Activated CD8-positive, alpha-beta memory T cell treated with anti-CD3 and anti-CD28 coated beads, Interleukin-2, amount 50 U/mL, for 1 hour (primary cell): ENCODE results near the gene METAP1.
A peak's percentile ranks its signal among the peaks of the same experiment; 100 is the strongest.
"Not testable (repeated sequence)": the region's sequence is repeated elsewhere in the genome, so short reads cannot be mapped to it uniquely, and the experiment has no call there.

ENCODE experiments used
- DNase-seq: peaks from one replicate; pipeline ENCODE4 v3.0.0-alpha.2; 2020; ENCODE audit errors: extremely low read depth

Gene METAP1

GRCh38 chr4:99058228-99058627 lies 62.7 kb downstream of the METAP1 start:
- DNase-seq = no peak

- no peak for DNase-seq
Measured at GRCh38 chr4:99059550-99059949, 64.0 kb downstream of the METAP1 start.

- no peak for DNase-seq
Measured at GRCh38 chr4:99061048-99061700, 65.7 kb downstream of the METAP1 start.

GRCh38 chr4:99062120-99062519 lies 66.6 kb downstream of the METAP1 start:
- no peak for DNase-seq

GRCh38 chr4:99065521-99065920 lies 70.0 kb downstream of the METAP1 start:
- not testable (repeated sequence) for DNase-seq

- no peak for DNase-seq
Measured at GRCh38 chr4:99067617-99068016, 72.1 kb downstream of the METAP1 start.

GRCh38 chr4:99071159-99071558 lies 75.6 kb downstream of the METAP1 start:
- no peak for DNase-seq

GRCh38 chr4:99074816-99075215 lies 79.3 kb downstream of the METAP1 start:
- DNase-seq = no peak

GRCh38 chr4:99076292-99076976 lies 80.9 kb downstream of the METAP1 start:
- no peak for DNase-seq

- no peak for DNase-seq
Measured at GRCh38 chr4:99077177-99077576, 81.7 kb downstream of the METAP1 start.

- DNase-seq = no peak
Measured at GRCh38 chr4:99078336-99078735, 82.8 kb downstream of the METAP1 start.

GRCh38 chr4:99078931-99079624 lies 83.6 kb downstream of the METAP1 start:
- DNase-seq = no peak

- DNase-seq = no peak
Measured at GRCh38 chr4:99079625-99080295, 84.2 kb downstream of the METAP1 start.

- not testable (repeated sequence) for DNase-seq
Measured at GRCh38 chr4:99080869-99081268, 85.3 kb downstream of the METAP1 start.

GRCh38 chr4:99082192-99082591 lies 86.7 kb downstream of the METAP1 start:
- no peak for DNase-seq

GRCh38 chr4:99084595-99084994 lies 89.1 kb downstream of the METAP1 start:
- DNase-seq = no peak

- no peak for DNase-seq
Measured at GRCh38 chr4:99088023-99088449, 92.5 kb downstream of the METAP1 start.

- DNase-seq = peak; percentile 83
Measured at GRCh38 chr4:99088481-99089365, 93.2 kb downstream of the METAP1 start, which contains the start of gene ADH5. ADH5 (minus strand) TSS chr4:99088788; CDS start chr4:99088700, 88 bp downstream.

- no peak for DNase-seq
Measured at GRCh38 chr4:99090481-99091215, 95.1 kb downstream of the METAP1 start.

GRCh38 chr4:99091216-99091575 lies 95.7 kb downstream of the METAP1 start:
- no peak for DNase-seq

GRCh38 chr4:99091841-99092240 lies 96.3 kb downstream of the METAP1 start:
- not testable (repeated sequence) for DNase-seq
